ENCODE results near the gene PPP3CA. TPM values are rescaled to one million over a fixed set of nuclear protein-coding genes. Genes with fewer than 3 reads are reported as not detected.

Gene PPP3CA
- total and polyA plus RNA-seq, 9 donors, result 19.4 to 47.9 (median 37.9) TPM

DNA sequence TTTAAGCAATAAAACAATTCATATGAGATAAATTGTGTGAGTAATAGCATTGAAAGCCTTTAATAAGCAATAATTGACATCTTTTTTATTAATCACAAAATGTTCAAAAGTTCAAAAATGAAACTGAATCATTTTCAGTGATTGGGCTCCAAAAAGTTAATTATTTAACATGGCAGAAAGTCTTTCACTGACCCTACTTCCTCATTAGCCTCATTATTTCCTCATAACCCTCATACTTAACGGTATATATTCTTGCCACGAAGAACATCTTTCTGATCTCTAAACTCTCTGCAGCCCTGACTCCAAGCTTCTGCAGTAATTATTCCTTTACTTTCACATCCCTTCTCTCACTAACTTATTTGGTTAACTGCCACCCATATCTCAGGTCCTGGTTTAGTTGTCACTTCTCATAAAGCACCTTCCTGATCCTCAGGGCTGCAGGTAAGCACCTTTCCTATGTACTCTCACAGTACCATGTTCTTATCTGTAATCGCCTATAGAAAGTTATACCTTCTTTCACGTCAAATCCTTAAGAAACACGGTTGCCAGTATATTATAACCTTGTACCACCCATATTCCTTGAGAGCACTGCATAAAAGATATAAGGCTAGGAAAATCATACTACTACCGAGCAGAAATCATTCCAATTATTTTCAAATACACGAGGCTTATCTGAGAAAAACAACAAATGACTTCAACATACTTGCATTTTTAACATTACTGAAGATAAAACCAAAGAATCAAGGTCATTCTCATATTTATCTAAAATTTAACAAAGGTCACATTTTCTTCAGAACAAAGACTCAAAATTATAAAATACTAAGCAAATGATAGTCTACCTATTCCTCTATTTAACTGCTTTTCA lies 72.2 kb downstream of the PPP3CA start:
- intact Hi-C loops (cut with DNase I), result no loop called here
- Histone ChIP-seq H3K4me3 (no peak overlapping the region), H3K4me1 (ENCODE audit: insufficient read depth) (peaks cover 10% of the 10 kb centered on the region), H3K27me3 (no peaks in the 10 kb centered on the region), H3K36me3 (no peaks in the 10 kb centered on the region), H3K9me3 (no peaks in the 10 kb centered on the region), H3K27ac (no peak overlapping the region)
- TF ChIP-seq EP300 (IDR thresholded peaks at IDR 0.05), result no peak
- no peak for TF ChIP-seq CTCF (IDR thresholded peaks at IDR 0.05)
- TF ChIP-seq POLR2A (IDR thresholded peaks at IDR 0.05), result no peak
- no peak for DNase-seq
- 27 to 38% (median 30%) methylated on average over 7 of the region's 7 CpGs for WGBS, 3 donors

DNA sequence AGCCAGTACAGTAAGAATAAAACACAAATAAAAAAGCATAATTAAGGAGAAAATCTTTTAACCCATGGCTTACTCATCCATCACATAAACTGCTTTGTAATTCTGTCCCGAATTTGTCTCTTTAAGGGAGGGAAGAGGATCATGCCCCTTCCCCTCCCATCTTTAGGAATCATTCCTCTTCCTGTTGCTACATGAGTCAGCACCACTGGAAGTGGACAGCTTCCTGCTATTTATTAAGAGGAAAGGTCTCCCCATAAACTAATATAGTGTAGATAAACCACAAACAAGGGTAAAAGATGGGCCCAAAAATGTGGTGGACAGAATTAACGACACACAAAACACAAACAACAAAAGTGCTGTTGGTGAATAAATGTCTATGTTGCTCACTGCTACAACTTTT lies 75.8 kb downstream of the PPP3CA start:
- H3K27ac ChIP-seq, result no peak overlapping the region
- H3K36me3 ChIP-seq, result no peaks in the 10 kb centered on the region
- intact Hi-C loops (cut with DNase I), result no loop called here
- DNase-seq, result no peak
- no peaks in the 10 kb centered on the region for H3K9me3 ChIP-seq
- peaks cover 6% of the 10 kb centered on the region for H3K4me1 ChIP-seq (ENCODE audit: insufficient read depth)
- TF ChIP-seq CTCF (IDR thresholded peaks at IDR 0.05), result no peak
- no peak for TF ChIP-seq EP300 (IDR thresholded peaks at IDR 0.05)
- TF ChIP-seq POLR2A (IDR thresholded peaks at IDR 0.05), result no peak
- H3K4me3 ChIP-seq, result no peak overlapping the region
- H3K27me3 ChIP-seq, result no peaks in the 10 kb centered on the region
- 47 to 48% (median 48%) methylated on average over 2 of the region's 2 CpGs for WGBS, 3 donors

GRCh38 chr4:101269682-101270081 lies 77.6 kb downstream of the PPP3CA start:
- H3K9me3 ChIP-seq, result no peaks in the 10 kb centered on the region
- no peak overlapping the region for H3K27ac ChIP-seq
- H3K36me3 ChIP-seq, result no peaks in the 10 kb centered on the region
- H3K4me3 ChIP-seq, result no peak overlapping the region
- no peak for DNase-seq
- no peaks in the 10 kb centered on the region for H3K4me1 ChIP-seq (ENCODE audit: insufficient read depth)
- TF ChIP-seq CTCF (IDR thresholded peaks at IDR 0.05) (no peak), POLR2A (IDR thresholded peaks at IDR 0.05) (no peak), EP300 (IDR thresholded peaks at IDR 0.05) (no peak)
- no peaks in the 10 kb centered on the region for H3K27me3 ChIP-seq
- 97 to 99% (median 98%) methylated on average over 1 of the region's 1 CpG for WGBS, 3 donors
- intact Hi-C loops (cut with DNase I), result no loop called here

DNA sequence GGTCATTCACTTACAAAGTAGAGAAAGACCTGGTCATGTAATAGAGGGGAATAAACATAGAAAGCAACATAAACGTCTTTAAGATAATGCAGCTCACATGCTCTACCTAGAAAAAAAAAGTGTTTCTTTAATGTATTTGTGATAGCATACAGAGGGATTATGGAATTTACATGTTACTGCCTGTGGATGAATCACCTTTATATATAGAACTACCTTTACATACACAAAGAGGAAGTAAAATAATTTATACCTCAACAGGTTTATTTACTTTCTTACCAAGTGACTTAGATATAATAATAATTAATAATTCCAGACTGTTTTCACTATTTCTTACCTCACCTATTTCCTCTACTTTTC lies 81.5 kb downstream of the PPP3CA start:
- Histone ChIP-seq H3K4me3 (no peak overlapping the region), H3K4me1 (ENCODE audit: insufficient read depth) (no peaks in the 10 kb centered on the region), H3K27ac (no peak overlapping the region), H3K36me3 (no peaks in the 10 kb centered on the region), H3K9me3 (no peaks in the 10 kb centered on the region), H3K27me3 (no peaks in the 10 kb centered on the region)
- WGBS, 3 donors, result 47 to 71% (median 53%) methylated on average over 1 of the region's 1 CpG
- TF ChIP-seq EP300 (IDR thresholded peaks at IDR 0.05) (no peak), POLR2A (IDR thresholded peaks at IDR 0.05) (no peak), CTCF (IDR thresholded peaks at IDR 0.05) (no peak)
- no peak for DNase-seq
- intact Hi-C loops (cut with DNase I), result no loop called here
